Measurements from ENCODE around the gene GGA1.

GGA1 gene

DNA sequence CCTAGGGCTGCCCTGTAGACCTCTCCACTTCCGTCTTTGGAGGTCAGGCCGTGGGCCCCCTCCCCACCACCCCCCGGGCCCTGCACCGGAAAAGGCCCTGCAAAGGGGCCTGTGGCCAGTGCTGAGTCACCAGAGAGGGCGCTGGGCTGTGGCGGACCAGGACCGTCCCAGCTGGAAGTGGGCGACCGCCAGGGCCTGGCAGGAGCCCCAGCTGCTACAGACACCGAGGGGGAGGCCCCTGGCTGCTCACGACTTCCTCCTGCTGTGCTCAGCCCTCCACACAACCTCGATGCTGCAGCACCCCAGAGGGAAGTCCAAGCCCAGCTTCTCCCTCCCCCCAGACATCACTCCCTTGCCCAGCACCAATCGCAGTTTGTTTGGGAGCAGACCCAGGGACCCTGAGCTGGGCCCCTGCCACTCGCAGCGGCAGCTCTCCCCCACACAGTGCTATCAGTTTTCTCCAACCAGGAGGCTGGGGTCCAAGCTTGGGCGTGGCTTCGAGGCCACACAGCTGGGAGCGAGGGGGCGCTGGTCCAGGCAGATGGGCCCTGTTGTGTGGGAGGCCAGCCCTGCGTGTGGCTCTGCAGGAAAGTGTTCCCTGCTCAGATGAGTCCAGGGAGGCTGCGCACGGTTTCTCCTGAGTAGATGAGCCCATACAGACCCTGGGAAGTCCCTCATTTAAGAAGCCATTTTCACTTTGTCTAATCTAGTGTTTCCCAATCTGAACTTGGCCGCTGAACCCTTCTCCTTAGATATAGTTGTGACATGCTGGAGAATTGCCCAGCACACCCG is 25.2 kb downstream of the GGA1 start:
- ChIA-PET POLR2A (interaction anchor here (1.2 to 4.7 kb wide), 6 partner anchors 9 to 48 kb away, joined by 4 to 28 read pairs (median 6); partner anchors contain the start of genes GGA1, LGALS1 and PDXP), CTCF (interaction anchor here (0.8 to 29.4 kb wide), 18 partner anchors 5 to 173 kb away, joined by 3 to 454 read pairs (median 4); partner anchors contain the start of genes LGALS1, NOL12, PDXP and SH3BP1)
- peak; percentile 42 for DNase-seq (ENCODE audit: low read depth, low spot score)
- TF ChIP-seq, protein P1, sequence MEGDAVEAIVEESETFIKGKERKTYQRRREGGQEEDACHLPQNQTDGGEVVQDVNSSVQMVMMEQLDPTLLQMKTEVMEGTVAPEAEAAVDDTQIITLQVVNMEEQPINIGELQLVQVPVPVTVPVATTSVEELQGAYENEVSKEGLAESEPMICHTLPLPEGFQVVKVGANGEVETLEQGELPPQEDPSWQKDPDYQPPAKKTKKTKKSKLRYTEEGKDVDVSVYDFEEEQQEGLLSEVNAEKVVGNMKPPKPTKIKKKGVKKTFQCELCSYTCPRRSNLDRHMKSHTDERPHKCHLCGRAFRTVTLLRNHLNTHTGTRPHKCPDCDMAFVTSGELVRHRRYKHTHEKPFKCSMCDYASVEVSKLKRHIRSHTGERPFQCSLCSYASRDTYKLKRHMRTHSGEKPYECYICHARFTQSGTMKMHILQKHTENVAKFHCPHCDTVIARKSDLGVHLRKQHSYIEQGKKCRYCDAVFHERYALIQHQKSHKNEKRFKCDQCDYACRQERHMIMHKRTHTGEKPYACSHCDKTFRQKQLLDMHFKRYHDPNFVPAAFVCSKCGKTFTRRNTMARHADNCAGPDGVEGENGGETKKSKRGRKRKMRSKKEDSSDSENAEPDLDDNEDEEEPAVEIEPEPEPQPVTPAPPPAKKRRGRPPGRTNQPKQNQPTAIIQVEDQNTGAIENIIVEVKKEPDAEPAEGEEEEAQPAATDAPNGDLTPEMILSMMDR (IDR thresholded peaks at IDR 0.05; ENCODE audit: insufficient read depth, low read length, missing control alignments) = peak; percentile 39
- H3K4me3 ChIP-seq (ENCODE audit: low read depth, low read length) = no peak overlapping the region; the same call in 1 of the 2 replicates

DNA sequence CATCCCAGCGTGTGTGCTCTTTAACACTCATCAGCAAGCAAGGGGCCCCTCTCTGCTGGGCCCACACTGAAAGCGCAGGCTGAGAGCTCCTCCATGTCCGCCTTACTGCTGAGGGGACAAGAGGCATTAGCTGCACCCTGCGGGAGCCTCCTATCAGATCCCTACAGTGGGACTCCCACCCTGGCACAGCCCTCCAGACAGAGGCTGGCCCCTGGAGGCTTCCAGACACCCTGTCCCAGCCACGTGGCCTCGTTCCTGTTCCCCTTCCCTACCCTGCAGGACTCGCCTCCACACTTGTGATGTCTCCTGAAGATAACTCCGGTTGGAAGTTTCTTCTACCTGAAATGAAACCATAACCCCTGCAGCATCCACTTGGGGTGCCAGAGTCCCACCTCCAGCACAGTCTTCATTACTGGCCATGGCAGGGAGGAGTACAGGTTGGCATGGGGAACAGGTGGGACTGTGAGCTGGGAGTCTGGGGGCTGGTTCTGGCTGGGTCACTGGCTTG is 25.8 kb downstream of the GGA1 start:
- no peak for DNase-seq (ENCODE audit: low read depth, low spot score)
- ChIA-PET POLR2A (interaction anchor here (0.7 to 4.7 kb wide), 6 partner anchors 9 to 51 kb away, joined by 3 to 28 read pairs (median 6); partner anchors contain the start of genes GGA1, LGALS1 and NOL12), CTCF (interaction anchor here (0.8 to 29.4 kb wide), 13 partner anchors 4 to 172 kb away, joined by 3 to 454 read pairs (median 6); partner anchors contain the start of genes LGALS1, NOL12, PDXP and SH3BP1)
- H3K4me3 ChIP-seq (ENCODE audit: low read depth, low read length) = no peak overlapping the region
- TF ChIP-seq, protein P1 (IDR thresholded peaks at IDR 0.05; ENCODE audit: insufficient read depth, low read length, missing control alignments) = peak; percentile 32

DNA sequence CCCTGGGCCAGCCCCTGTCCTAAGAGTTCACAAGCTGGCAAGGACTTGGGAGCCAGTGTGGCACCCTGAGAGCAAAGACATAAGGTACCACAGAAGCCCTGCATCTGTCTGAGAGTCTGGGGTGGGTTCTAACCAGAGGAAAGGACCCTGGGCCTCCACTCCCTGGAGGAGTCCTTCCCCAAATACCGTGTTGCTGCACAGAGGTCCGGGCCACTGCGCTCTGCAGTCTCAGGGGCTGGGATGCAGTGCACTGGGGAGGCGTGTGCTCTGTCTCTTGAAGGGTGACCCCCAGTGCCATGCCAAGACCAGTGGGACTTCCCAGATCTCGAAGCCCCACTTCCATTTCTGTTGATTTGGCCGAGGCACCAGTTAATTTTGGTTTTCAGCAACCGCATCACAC is 26.5 kb downstream of the GGA1 start:
- no peak overlapping the region for H3K4me3 ChIP-seq (ENCODE audit: low read depth, low read length)
- TF ChIP-seq, protein P1 (IDR thresholded peaks at IDR 0.05; ENCODE audit: insufficient read depth, low read length, missing control alignments) = no peak
- no peak for DNase-seq (ENCODE audit: low read depth, low spot score)
- ChIA-PET POLR2A (no interaction called here), CTCF (interaction anchor here (0.6 to 29.4 kb wide), 10 partner anchors 4 to 156 kb away, joined by 3 to 454 read pairs (median 9); partner anchors contain the start of genes LGALS1, NOL12, PDXP and SH3BP1)

DNA sequence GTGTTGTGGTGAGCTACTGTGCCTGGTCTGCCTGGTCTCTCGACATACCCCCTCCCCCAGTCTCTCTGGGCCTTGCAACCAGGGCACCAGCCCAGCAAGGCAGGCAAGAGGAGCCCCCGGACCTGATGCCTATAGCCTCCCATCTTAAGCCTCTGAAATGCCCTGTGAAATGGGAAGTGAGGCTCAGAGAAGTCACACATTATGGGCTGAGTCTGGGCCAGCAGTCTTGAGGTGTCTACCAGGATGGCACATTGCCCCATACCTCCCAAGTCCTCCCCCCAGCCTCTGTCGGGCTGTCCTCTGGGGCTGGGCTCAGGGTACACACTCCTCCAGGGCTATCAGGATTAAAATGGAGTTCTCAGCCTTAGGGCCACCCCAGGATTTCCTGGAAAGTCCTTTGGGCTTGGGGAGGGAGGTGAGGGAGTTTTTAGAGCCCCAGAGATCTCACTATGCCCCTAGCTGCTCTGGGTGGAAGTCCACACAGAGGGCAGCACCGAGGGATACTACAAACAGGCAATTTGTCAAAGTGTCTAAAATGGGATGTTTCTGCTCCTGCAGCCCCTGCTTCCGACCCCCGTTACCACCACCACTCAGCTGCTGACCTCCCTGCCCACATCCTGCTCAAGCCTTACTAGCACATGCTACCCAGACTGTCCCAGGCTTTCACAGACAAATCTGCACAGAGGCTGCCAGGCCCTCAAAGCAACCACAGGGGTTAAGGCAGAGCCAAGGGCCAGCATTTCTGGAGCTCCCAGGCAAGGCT is 27.7 kb downstream of the GGA1 start:
- ChIA-PET POLR2A (interaction anchor here (1.0 to 1.8 kb wide), 3 partner anchors 8 to 45 kb away, joined by 3 to 8 read pairs (median 7); partner anchors contain the start of gene LGALS1), CTCF (interaction anchor here (1.0 to 29.4 kb wide), 6 partner anchors 3 to 155 kb away, joined by 3 to 454 read pairs (median 382); partner anchors contain the start of genes LGALS1, NOL12, PDXP and SH3BP1)
- TF ChIP-seq, protein P1 (IDR thresholded peaks at IDR 0.05; ENCODE audit: insufficient read depth, low read length, missing control alignments) = peak; percentile 25
- DNase-seq (ENCODE audit: low read depth, low spot score) = no peak
- no peak overlapping the region for H3K4me3 ChIP-seq (ENCODE audit: low read depth, low read length)

DNA sequence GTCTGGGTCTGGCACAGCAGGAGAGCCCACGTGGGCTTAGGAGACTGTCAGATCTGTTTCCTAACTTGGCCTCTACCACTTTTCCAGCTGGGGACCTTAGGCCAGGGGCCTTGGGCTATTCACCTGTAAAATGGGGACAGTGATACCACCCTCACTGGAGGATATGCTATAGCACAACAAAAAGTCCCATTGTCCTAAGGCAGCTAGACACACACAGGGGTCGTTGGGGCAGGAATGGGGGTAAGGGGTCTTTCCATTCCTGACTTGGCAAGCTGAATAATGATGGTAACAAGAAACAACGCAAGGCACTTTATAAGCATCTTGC is 28.3 kb downstream of the GGA1 start:
- no peak overlapping the region for H3K4me3 ChIP-seq (ENCODE audit: low read depth, low read length)
- CTCF ChIA-PET = interaction anchor here (1.0 to 29.4 kb wide), 7 partner anchors 2 to 166 kb away, joined by 3 to 454 read pairs (median 333); partner anchors contain the start of genes LGALS1, NOL12, PDXP and SH3BP1
- TF ChIP-seq, protein P1 (IDR thresholded peaks at IDR 0.05; ENCODE audit: insufficient read depth, low read length, missing control alignments) = no peak
- POLR2A ChIA-PET = interaction anchor here (1.0 to 1.8 kb wide), 3 partner anchors 9 to 44 kb away, joined by 3 to 8 read pairs (median 7); partner anchors contain the start of gene LGALS1
- no peak for DNase-seq (ENCODE audit: low read depth, low spot score)

All from AG04449 (cell line).